Neural progenitor cell (in vitro differentiated cells): ENCODE measurements around the gene LIAS. TPM values are rescaled to one million over a fixed set of nuclear protein-coding genes. Genes with fewer than 3 reads are reported as not detected.

Experiments used
- DNase-seq: peaks from one replicate; pipeline ENCODE4 v3.0.0-alpha.2; 2016; ENCODE audit warnings: low spot score
- H2AFZ ChIP-seq: fragments of 200-600 bp; sonication (generic); replicated peaks from 2 replicates; pipeline ENCODE4 v1.6.1; 2016; ENCODE audit warnings: antibody characterized with exemption
- H3F3A ChIP-seq: fragments of 200-600 bp; sonication (generic); 2 replicates; pipeline ENCODE4 v1.6.1; 2016; ENCODE audit warnings: antibody characterized with exemption, low read depth
- H3K27ac ChIP-seq: fragments of 200-600 bp; sonication (generic); 2 replicates; pipeline ENCODE4 v1.5.1; 2016; ENCODE audit warnings: mild to moderate bottlenecking
- H3K27me3 ChIP-seq: fragments of 200-600 bp; sonication (generic); 2 replicates; pipeline ENCODE4 v1.6.1; 2016; ENCODE audit warnings: mild to moderate bottlenecking, moderate library complexity
- H3K36me3 ChIP-seq: fragments of 200-600 bp; sonication (generic); 2 replicates; pipeline ENCODE4 v1.5.1; 2016
- H3K4me1 ChIP-seq: fragments of 200-600 bp; sonication (generic); 2 replicates; pipeline ENCODE4 v1.6.1; 2016; ENCODE audit warnings: mixed run types
- H3K4me2 ChIP-seq: fragments of 200-600 bp; sonication (generic); 2 replicates; pipeline ENCODE4 v1.6.1; 2016
- H3K4me3 ChIP-seq: fragments of 200-600 bp; sonication (generic); 2 replicates; pipeline ENCODE4 v1.5.1; 2016
- H3K79me2 ChIP-seq: fragments of 200-600 bp; sonication (generic); 2 replicates; pipeline ENCODE4 v1.6.1; 2016; ENCODE audit warnings: low read depth
- H3K9ac ChIP-seq: fragments of 200-600 bp; sonication (generic); 2 replicates; pipeline ENCODE4 v1.6.1; 2016
- H3K9me3 ChIP-seq: fragments of 200-600 bp; sonication (generic); 2 replicates; pipeline ENCODE4 v1.5.1; 2016; ENCODE audit warnings: low read depth
- H4K20me1 ChIP-seq: fragments of 200-600 bp; sonication (generic); 2 replicates; pipeline ENCODE4 v1.6.1; 2016; ENCODE audit warnings: low read depth
- H3K27ac Mint-ChIP-seq: 3 replicates; pipeline ENCODE4 v1.8.0; 2021; ENCODE audit warnings: mixed read lengths
- H3K27me3 Mint-ChIP-seq: 2 replicates; pipeline ENCODE4 v1.8.0; 2022; ENCODE audit warnings: low read depth, mild to moderate bottlenecking, inconsistent platforms, moderate library complexity, mixed read lengths; ENCODE audit not compliant: insufficient read depth
- H3K36me3 Mint-ChIP-seq: 3 replicates; pipeline ENCODE4 v1.8.0; 2021; ENCODE audit warnings: mixed read lengths
- H3K4me1 Mint-ChIP-seq: 3 replicates; pipeline ENCODE4 v1.8.0; 2021; ENCODE audit warnings: mixed read lengths
- H3K4me3 Mint-ChIP-seq: 3 replicates; pipeline ENCODE4 v1.8.0; 2021; ENCODE audit warnings: mild to moderate bottlenecking, moderate library complexity, mixed read lengths
- H3K9me3 Mint-ChIP-seq: 3 replicates; pipeline ENCODE4 v1.8.0; 2020; ENCODE audit warnings: mixed read lengths
- EZH2 ChIP-seq: fragments of 200-600 bp; sonication (generic); IDR thresholded peaks from 2 replicates; pipeline ENCODE4 v1.6.1; 2017; ENCODE audit warnings: antibody characterized with exemption, mild to moderate bottlenecking, moderate library complexity
- EZH2phosphoT487 ChIP-seq: fragments of 200-600 bp; sonication (generic); IDR thresholded peaks from 2 replicates; pipeline ENCODE4 v1.6.1; 2017; ENCODE audit warnings: antibody characterized with exemption
- total RNA-seq: library from RNA; depleted of rRNA; stranded (reverse); fragments of >200 nt; gene quantifications from 2 replicates; pipeline ENCODE4 v1.2.3, GENCODE V29; 2015; ENCODE audit warnings: low replicate concordance
- TF ChIP-seq, protein P1 (sequence below): fragments of 200-600 bp; sonication (generic); IDR thresholded peaks from 2 replicates; pipeline ENCODE4 v1.5.1; 2017; ENCODE audit warnings: antibody characterized with exemption, mild to moderate bottlenecking

The LIAS gene
- total RNA-seq, 1 donor from 2014 or later: 30.5 TPM

DNA sequence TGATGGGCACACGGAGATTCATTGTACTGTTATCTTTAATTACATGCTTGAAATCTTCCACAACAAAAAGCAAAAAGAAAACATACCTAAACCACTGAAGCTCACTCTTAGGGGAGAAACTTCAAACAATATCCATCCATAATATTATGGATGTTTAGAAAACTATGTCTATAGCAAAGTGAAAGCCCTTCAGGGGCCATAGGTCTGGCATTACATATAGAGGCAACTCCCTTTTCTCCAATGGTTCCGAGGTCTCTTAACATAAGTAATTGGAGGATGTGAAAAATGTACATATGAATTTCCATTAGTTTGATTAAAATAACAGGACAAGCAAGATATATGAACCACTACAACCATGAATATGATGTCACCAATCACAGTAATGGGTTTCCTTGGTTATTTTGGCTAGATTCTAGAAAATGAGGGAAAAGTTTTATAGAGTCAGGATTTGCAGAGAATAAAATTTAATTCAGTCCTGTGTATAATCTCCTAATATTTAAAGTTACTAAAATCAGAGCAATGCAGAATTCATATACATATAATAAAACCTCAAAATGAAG, 57.6 kb downstream of the LIAS start:
- H3K27ac Mint-ChIP-seq: no peak overlapping the region

DNA sequence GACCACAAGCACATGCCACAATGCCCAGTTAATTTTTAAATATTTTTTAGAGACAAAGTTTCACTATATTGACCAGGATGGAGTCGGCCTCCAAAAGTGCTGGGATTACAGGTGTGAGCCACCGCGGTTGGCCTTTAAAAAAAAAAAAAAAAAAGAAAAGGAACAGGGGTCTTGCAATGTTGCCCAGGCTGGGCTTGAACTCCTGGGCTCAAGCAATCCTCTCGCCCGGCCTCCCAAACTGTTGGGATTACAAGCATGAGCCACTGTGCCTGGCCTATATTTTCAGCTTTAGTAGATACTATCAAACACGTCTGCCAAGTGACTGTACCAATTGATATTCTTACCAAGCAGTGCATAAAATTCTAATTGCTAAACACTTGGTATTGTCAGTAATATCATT, 59.6 kb downstream of the LIAS start:
- Histone ChIP-seq H4K20me1 (peaks cover 33% of the 10 kb centered on the region), H3K9ac (no peak overlapping the region), H3K27ac (no peak overlapping the region), H3K79me2 (peaks cover 93% of the 10 kb centered on the region), H3K4me2 (no peak overlapping the region), H3K4me1 (no peaks in the 10 kb centered on the region), H3K9me3 (no peaks in the 10 kb centered on the region), H3K36me3 (peaks cover 17% of the 10 kb centered on the region), H3K4me3 (no peak overlapping the region), H2AFZ (no peak overlapping the region), H3F3A (peaks cover 6% of the 10 kb centered on the region), H3K27me3 (no peaks in the 10 kb centered on the region)
- H3K4me1 Mint-ChIP-seq: no peaks in the 10 kb centered on the region
- H3K9me3 Mint-ChIP-seq: no peaks in the 10 kb centered on the region
- TF ChIP-seq EZH2phosphoT487: no peak
- TF ChIP-seq, protein P1, sequence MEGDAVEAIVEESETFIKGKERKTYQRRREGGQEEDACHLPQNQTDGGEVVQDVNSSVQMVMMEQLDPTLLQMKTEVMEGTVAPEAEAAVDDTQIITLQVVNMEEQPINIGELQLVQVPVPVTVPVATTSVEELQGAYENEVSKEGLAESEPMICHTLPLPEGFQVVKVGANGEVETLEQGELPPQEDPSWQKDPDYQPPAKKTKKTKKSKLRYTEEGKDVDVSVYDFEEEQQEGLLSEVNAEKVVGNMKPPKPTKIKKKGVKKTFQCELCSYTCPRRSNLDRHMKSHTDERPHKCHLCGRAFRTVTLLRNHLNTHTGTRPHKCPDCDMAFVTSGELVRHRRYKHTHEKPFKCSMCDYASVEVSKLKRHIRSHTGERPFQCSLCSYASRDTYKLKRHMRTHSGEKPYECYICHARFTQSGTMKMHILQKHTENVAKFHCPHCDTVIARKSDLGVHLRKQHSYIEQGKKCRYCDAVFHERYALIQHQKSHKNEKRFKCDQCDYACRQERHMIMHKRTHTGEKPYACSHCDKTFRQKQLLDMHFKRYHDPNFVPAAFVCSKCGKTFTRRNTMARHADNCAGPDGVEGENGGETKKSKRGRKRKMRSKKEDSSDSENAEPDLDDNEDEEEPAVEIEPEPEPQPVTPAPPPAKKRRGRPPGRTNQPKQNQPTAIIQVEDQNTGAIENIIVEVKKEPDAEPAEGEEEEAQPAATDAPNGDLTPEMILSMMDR: no peak
- no peak for TF ChIP-seq EZH2
- DNase-seq: no peak
- no peak overlapping the region for H3K4me3 Mint-ChIP-seq
- H3K27ac Mint-ChIP-seq: no peak overlapping the region
- H3K36me3 Mint-ChIP-seq: peaks cover 8% of the 10 kb centered on the region
- H3K27me3 Mint-ChIP-seq: no peaks in the 10 kb centered on the region

More for the DNA sequence above, 57.6 kb downstream of the LIAS start:
- Mint-ChIP-seq H3K4me1 (no peaks in the 10 kb centered on the region), H3K9me3 (no peaks in the 10 kb centered on the region), H3K27me3 (no peaks in the 10 kb centered on the region), H3K36me3 (peaks cover 13% of the 10 kb centered on the region), H3K4me3 (no peak overlapping the region)
- Histone ChIP-seq H2AFZ (no peak overlapping the region), H3K9me3 (no peaks in the 10 kb centered on the region), H3K79me2 (peaks cover 73% of the 10 kb centered on the region), H3K36me3 (peaks cover 19% of the 10 kb centered on the region), H3K4me3 (no peak overlapping the region), H3K4me2 (no peak overlapping the region), H3K27me3 (no peaks in the 10 kb centered on the region), H4K20me1 (peaks cover 15% of the 10 kb centered on the region), H3K27ac (no peak overlapping the region), H3K9ac (no peak overlapping the region), H3K4me1 (no peaks in the 10 kb centered on the region), H3F3A (peaks cover 6% of the 10 kb centered on the region)
- TF ChIP-seq EZH2phosphoT487: no peak
- no peak for TF ChIP-seq EZH2
- TF ChIP-seq, protein P1: no peak
- no peak for DNase-seq

DNA sequence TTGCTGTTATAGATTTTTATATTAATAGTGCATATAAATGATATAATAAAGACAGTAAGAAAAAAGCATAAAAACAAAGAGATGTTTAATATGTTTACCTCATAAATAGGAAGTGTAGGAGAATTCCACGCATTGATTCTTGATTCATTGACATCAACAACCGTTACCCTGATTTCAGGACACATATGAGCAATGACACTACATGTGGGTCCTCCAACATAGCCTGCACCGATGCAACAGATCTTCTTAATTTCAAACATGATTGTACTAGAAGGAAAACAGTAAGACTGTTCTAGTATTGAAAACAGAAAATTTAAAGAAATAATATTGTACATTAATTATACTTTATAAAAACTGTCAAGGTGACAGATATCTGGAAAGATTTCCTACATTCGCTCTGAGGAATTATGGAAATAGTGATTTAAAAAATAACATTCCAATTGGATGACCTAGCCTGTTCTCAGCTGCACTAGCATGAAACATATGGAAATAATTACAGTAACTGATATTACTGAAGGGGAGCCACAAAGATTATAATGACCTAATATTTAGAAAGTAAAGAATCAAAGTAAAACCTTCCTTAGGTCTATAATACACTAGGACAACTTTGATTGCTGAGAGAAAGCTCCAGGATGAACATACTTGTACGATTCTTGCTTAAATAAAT, 62.5 kb downstream of the LIAS start:
- no peak overlapping the region for H3K4me3 Mint-ChIP-seq
- H3K4me2 ChIP-seq: no peak overlapping the region
- H3K27ac Mint-ChIP-seq: no peak overlapping the region
- H3K4me1 Mint-ChIP-seq: peaks cover 11% of the 10 kb centered on the region
- no peak overlapping the region for H3K27ac ChIP-seq
- TF ChIP-seq EZH2 (no peak), EZH2phosphoT487 (no peak)
- TF ChIP-seq, protein P1: no peak
- no peaks in the 10 kb centered on the region for H3K4me1 ChIP-seq
- no peak for DNase-seq
- H3K27me3 Mint-ChIP-seq: no peaks in the 10 kb centered on the region
- H3K9me3 ChIP-seq: no peaks in the 10 kb centered on the region
- H3F3A ChIP-seq: peaks cover 10% of the 10 kb centered on the region
- H4K20me1 ChIP-seq: peaks cover 50% of the 10 kb centered on the region
- no peaks in the 10 kb centered on the region for H3K27me3 ChIP-seq
- no peak overlapping the region for H2AFZ ChIP-seq
- peaks cover 6% of the 10 kb centered on the region for H3K36me3 Mint-ChIP-seq
- H3K9ac ChIP-seq: no peak overlapping the region
- no peaks in the 10 kb centered on the region for H3K9me3 Mint-ChIP-seq
- H3K4me3 ChIP-seq: no peak overlapping the region
- H3K79me2 ChIP-seq: peaks cover 100% of the 10 kb centered on the region
- H3K36me3 ChIP-seq: peaks cover 14% of the 10 kb centered on the region
